Measurements from ENCODE around the gene SLC35B2.
A peak's percentile ranks its signal among the peaks of the same experiment; 100 is the strongest.

SLC35B2 gene

GRCh38 chr6:44267252-44267651 lies 9.9 kb upstream of the SLC35B2 start:
- DNase-seq (ENCODE audit: low read depth) = no peak

GRCh38 chr6:44266347-44266746 lies 9.0 kb upstream of the SLC35B2 start:
- DNase-seq (ENCODE audit: low read depth) = no peak

DNA sequence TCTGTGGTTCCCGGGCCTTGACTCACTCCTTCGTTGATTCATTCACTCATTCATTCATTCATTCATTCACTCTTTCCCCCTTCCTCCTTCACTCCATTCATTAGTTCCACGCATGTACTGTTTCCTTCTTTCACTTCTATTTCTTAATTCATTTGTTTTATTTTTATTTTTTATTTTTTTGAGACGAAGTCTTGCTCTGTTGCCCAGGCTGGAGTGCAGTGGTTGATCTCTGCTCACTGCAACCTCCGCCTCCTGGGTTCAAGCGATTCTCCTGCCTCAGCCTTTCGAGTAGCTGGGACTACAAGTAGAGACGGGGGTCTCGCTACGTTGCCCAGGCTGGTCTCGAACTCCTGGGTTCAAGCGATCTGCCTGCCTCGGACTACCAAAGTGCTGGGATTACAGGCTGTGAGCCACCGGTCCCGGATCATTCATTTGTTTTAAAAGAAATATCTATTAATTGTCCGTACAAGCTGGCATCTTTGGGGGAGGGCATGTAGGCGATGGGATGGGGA lies 8.4 kb upstream of the SLC35B2 start:
- no peak for DNase-seq (ENCODE audit: low read depth)

GRCh38 chr6:44265007-44265721 lies 7.8 kb upstream of the SLC35B2 start, which contains the start of gene NFKBIE:
NFKBIE (minus strand) TSS chr6:44265551; CDS start chr6:44265346, 205 bp downstream.
- DNase-seq (ENCODE audit: low read depth) = peak; percentile 84

DNA sequence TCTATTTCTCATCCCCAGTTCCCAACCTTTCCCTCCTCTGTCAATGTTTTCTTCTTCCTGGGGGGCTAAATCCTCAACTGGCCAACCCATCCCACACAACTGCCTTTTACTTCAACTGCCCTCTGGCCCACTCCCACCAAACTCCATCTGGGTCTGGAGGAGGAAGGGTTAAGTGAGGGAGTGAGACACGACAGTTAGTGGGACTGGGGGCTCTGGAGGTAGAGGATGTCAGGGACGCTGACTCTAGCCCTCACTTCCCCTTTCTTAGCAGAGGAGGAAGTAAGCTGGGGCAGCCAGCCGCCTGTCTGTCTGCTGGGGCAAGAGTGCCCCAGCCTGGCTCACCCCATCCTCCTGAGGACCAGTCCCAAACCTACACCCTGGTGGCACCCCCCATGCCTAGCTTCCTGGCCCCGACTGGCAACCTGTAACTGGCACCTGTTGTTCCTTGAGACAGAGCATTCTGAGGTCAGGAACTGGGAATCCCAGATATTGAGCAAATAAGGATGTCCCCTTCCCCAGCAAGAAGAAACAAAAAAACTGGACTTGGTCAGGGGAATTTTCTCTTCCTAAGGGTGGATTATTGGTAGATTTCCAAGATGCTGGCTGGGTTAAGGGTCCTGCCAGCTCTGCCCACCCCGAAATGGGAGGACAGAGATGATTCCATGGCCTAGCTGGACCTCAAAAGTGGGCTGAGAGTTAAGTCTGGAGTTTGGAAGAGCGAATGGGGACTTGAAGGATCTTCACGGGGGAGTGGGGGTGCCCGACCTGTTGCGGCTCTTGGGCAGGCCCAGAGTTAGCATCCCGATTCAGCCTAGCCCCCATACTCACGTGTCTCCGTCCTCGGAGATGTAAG lies 7.1 kb upstream of the SLC35B2 start:
- no peak for DNase-seq (ENCODE audit: low read depth)

DNA sequence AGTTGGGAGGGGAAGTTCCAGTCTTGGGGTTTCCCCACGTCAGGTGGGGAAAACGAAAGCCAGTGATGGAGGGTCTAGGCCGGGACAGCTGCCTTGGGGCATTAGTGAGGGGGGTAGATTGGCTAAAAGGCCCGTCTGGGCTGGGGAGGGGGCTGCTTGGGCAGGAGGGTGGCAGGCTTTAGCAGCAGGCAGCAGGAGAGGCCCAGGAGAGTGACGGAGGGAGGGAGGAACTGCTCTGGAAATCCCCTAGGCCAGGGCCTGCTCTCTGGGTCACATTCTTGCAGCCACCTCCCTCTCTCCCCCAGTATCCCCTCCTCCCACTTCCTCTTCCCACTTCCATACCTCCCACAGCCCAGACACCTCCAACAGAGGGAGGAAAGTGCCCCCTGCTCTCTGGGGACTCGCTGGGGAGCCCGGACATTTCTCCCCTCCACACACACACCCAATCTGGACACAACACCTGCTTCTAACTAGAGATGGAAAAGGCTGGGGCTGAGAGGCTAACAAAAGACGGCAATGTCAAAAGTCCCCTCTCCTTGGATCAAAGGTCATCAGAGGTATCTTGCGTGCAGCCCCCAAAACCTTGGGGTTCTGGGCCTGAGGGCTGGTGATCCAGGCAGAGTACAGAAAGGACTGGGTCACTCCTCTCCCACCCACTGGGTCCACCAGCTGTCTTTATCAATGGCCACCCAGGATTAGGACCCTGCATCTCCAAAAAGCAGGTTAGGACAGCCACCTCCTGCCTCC lies 6.2 kb upstream of the SLC35B2 start:
- no peak for DNase-seq (ENCODE audit: low read depth)

- DNase-seq (ENCODE audit: low read depth) = no peak
These were observed 5.4 kb upstream of the SLC35B2 start for GRCh38 chr6:44262467-44263353.

- DNase-seq (ENCODE audit: low read depth) = no peak
These were observed 4.3 kb upstream of the SLC35B2 start for GRCh38 chr6:44261581-44261980.

- no peak for DNase-seq (ENCODE audit: low read depth)
These were observed 3.3 kb upstream of the SLC35B2 start for GRCh38 chr6:44260451-44261297.

- DNase-seq (ENCODE audit: low read depth) = no peak
These were observed 2.7 kb upstream of the SLC35B2 start for GRCh38 chr6:44260011-44260410.

DNA sequence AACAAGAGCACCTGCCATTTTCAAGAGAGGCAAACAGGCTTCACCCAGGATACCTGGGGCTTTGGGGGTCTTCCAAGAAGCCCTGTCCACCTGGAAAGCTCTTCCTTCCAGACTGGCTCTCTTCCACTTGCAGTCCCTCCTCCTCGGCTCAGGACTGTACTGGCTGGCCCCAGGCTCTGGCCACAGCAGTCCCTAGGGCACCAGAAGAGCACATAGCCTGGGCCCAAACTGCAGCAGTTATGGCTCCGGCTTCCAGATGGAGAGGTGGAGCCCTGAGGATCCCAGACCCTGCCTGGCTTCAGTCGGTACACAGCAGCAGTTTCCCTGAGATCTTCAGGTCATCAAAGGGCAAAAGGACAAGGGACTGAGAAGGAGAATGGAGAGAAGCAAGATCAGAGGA lies 1.6 kb upstream of the SLC35B2 start:
- no peak for DNase-seq (ENCODE audit: low read depth)

DNA sequence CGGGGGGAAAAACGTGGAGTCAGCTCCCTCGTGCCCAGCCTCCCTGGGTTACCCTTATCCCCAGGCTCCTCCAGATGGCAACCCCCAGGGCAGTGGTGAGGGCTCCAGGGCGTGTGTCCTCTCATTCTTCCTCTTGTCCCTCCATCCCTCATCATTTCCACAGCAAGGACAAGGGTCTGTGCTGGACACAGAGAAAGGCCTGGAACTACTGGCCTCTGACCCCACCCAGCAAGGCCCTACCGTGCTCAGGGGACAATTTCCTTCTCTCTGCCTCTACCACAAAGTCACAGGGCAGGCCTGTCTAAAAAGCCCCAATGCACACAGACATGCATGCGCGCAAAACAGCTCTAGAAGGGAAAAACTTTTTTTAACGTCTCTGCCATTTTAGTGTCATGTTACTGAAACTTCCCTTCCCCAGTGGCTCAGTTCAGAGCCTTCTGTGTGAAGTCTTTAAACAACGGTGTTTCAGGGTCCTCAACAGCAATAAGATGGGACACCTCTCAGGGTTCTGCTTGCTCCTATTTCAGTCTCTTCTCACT lies 1.1 kb upstream of the SLC35B2 start:
- no peak for DNase-seq (ENCODE audit: low read depth)

- DNase-seq (ENCODE audit: low read depth) = no peak
These were observed 511 bp upstream of the SLC35B2 start for GRCh38 chr6:44257753-44258324.

DNA sequence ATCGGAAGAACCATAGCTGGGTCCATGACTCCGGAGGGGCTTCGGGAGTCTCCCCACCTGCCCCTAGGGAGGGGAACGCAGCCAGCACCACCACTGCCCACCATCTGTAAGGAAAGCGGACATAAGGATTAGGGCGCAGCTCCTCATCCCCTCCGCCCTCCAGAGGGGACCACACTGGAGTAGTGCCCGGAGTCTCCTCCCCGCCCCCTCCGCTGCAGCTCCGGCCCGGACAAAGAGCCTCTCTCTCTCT lies 628 bp downstream of the SLC35B2 start:
- DNase-seq (ENCODE audit: low read depth) = no peak

DNA sequence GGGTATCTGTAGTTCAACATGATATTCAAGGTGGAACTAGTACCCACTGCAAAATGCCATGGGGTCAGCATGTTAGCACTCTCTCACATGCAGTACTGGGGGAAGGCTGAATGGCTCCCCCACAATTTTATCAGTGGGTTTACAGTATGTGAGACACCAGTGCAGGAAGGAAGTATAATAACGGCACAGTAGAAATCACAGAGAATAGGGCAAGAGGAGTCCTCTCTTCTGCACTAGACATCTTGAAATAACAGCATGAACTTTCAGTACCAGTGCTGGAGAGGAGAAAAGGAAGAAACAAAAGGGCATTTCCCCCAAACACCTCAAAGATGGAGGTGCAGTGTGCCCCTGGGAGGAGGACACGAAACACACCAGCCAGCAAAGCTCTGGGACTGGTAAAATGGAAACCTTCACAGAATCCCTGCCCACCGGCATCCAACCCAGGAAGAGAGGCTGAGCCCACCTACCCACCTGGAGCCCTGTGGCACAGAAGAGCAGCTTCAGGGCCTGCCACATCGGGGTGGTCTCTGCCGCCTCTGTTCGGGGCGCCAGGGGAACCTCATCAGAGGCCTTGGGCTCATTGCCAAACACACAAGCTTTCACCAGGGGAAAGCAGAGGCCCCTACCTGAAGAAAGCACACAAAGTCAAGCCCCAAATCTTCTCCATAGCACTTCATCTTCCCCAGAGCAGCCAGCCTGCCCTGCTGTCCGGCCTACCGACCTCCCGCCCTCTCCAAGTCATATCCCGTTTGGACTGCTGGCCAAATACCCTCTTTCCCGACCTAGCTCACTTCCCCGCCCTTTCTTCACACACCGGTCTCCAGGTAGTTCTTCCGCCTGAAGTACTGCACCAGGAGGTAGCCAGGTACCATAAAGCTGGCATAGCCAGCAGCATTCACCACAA lies 1.2 kb downstream of the SLC35B2 start:
- no peak for DNase-seq (ENCODE audit: low read depth)

- DNase-seq (ENCODE audit: low read depth) = no peak
These were observed 2.1 kb downstream of the SLC35B2 start for GRCh38 chr6:44255105-44255808.

DNA sequence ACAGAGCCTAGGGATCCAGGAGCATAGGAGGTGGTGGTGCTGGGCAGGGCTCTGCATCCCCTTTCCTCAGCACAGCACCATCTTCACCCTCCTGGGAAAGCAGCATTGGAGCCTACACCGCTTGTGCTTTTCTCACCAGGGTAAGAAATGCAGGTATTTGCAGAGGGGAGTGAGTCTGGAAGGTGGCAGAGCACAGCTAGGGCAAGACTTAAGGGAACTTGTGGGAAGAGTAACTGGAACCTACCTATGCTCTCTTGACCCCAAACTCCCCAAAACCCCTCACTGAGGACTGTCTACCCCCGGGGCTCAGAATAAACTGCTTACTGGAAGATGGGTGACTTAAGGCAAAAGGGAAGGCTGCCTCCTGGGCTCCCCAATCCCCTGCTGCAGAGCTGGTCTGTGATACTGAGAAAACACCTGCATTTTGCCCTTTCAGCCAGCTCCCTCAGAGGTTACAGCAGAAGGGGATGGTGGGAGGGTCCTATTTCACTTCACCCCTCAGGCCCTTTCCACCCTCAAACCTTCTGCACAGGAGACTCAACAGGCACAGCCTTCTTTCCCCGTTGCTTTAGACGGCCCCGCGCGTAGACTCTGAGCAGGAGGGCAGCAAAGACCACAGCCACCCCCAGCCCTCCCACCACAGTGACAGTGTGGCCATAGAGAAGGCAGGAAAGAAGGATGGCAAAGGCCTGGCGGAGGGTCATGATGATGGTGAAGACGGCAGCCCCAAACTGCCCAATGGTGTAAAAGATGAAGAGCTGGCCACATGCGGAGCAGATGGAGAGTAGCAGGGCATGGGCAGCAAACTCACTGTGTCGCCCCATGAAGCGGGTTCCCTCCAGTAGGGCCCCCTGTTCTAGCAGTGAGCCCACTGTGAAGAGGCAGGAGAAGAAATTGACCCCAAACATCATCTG lies 2.9 kb downstream of the SLC35B2 start:
- DNase-seq (ENCODE audit: low read depth) = no peak
